Dermis microvascular lymphatic vessel endothelial cell (primary cell): ENCODE measurements around the gene RAVER2. TPM values are rescaled to one million over a fixed set of nuclear protein-coding genes. Genes with fewer than 3 reads are reported as not detected.
A peak's percentile ranks its signal among the peaks of the same experiment; 100 is the strongest.
"Not testable (repeated sequence)": the region's sequence is repeated elsewhere in the genome, so short reads cannot be mapped to it uniquely, and the experiment has no call there.

Experiments
- DNase-seq, 2 donors: peaks; one replicate each; pipeline versions ENCODE4 v3.0.0 to v3.0.0-alpha.2; 2010; ENCODE audit warnings: low read depth in 2 of 2
- total RNA-seq: library from RNA; depleted of rRNA; stranded (reverse); fragments of >200 nt; gene quantifications from 2 replicates; pipeline ENCODE4 v1.2.1, GENCODE V29; 2014

RAVER2 gene
- 3.0 and 5.6 TPM in 2 replicates for total RNA-seq

- DNase-seq: peak in 1 of 2 donors; percentile 76
Observed at GRCh38 chr1:64744492-64745180, at the start of gene RAVER2. Gene RAVER2 (plus strand): TSS chr1:64745075. CDS start chr1:64745173, 98 bp downstream.

GRCh38 chr1:64696879-64697278 is 48.0 kb upstream of the RAVER2 start:
- no peak for DNase-seq

- no peak for DNase-seq
Observed at GRCh38 chr1:64699327-64699726, 45.5 kb upstream of the RAVER2 start.

GRCh38 chr1:64701071-64701470 is 43.8 kb upstream of the RAVER2 start:
- no peak for DNase-seq

- DNase-seq: no peak
Observed at GRCh38 chr1:64701886-64702285, 43.0 kb upstream of the RAVER2 start.

GRCh38 chr1:64702670-64703069 is 42.2 kb upstream of the RAVER2 start:
- DNase-seq: not testable (repeated sequence)

- no peak for DNase-seq
Observed at GRCh38 chr1:64703600-64703999, 41.3 kb upstream of the RAVER2 start.

GRCh38 chr1:64705591-64705990 is 39.3 kb upstream of the RAVER2 start:
- DNase-seq: no peak

- no peak for DNase-seq
Observed at GRCh38 chr1:64711266-64711665, 33.6 kb upstream of the RAVER2 start.

GRCh38 chr1:64712049-64712448 is 32.8 kb upstream of the RAVER2 start:
- no peak for DNase-seq

- no peak for DNase-seq
Observed at GRCh38 chr1:64715186-64715585, 29.7 kb upstream of the RAVER2 start.

- no peak for DNase-seq
Observed at GRCh38 chr1:64721135-64721534, 23.7 kb upstream of the RAVER2 start.

- no peak for DNase-seq
Observed at GRCh38 chr1:64721576-64722145, 23.2 kb upstream of the RAVER2 start.

- no peak for DNase-seq
Observed at GRCh38 chr1:64727861-64728260, 17.0 kb upstream of the RAVER2 start.

GRCh38 chr1:64733581-64734286 is 11.1 kb upstream of the RAVER2 start:
- no peak for DNase-seq

GRCh38 chr1:64734287-64734652 is 10.6 kb upstream of the RAVER2 start:
- no peak for DNase-seq

- DNase-seq: not testable (repeated sequence)
Observed at GRCh38 chr1:64740687-64741086, 4.2 kb upstream of the RAVER2 start.

- DNase-seq: peak in 1 of 2 donors; percentile 8
Observed at GRCh38 chr1:64743954-64744491, 852 bp upstream of the RAVER2 start.

GRCh38 chr1:64745181-64745985 is 508 bp downstream of the RAVER2 start:
- DNase-seq: peak in 1 of 2 donors; percentile 24

- no peak for DNase-seq
Observed at GRCh38 chr1:64745986-64746940, 1.4 kb downstream of the RAVER2 start.
